Activated B cell treated with CpG ODN at 0.5 μM for 24 hours (primary cell): Measurements from ENCODE around the gene GH1. TPM values are rescaled to one million over a fixed set of nuclear protein-coding genes. Genes with fewer than 3 reads are reported as not detected.
"Not testable (repeated sequence)": the region's sequence is repeated elsewhere in the genome, so short reads cannot be mapped to it uniquely, and the experiment has no call there.

ENCODE experiments used
- ATAC-seq: fragments of 200-7000 bp; cut with Tn5 transposase; one replicate; pipeline ENCODE4 v1.10.0; 2021; ENCODE audit warnings: low read depth, mild to moderate bottlenecking, moderate library complexity
- CTCF ChIA-PET: fragments of 350-600 bp; sonication (Branson Sonifier 250); formaldehyde crosslinking; loops from one replicate; lab custom pipeline; 2021; ENCODE audit warnings: antibody characterized with exemption; lab: Charles Lee
- POLR2A ChIA-PET: fragments of 350-600 bp; sonication (Branson Sonifier 250); formaldehyde crosslinking; loops from one replicate; lab custom pipeline; 2021; ENCODE audit warnings: antibody characterized with exemption; lab: Charles Lee
- DNase-seq: peaks from one replicate; pipeline ENCODE4 v3.0.0; 2022
- H3K27ac Mint-ChIP-seq: one replicate; pipeline ENCODE4 v1.8.0; 2020; ENCODE audit warnings: mixed read lengths
- H3K27me3 Mint-ChIP-seq: one replicate; pipeline ENCODE4 v1.8.0; 2021; ENCODE audit warnings: mixed read lengths
- H3K36me3 Mint-ChIP-seq: one replicate; pipeline ENCODE4 v1.8.0; 2021; ENCODE audit warnings: low read depth, mixed read lengths
- H3K4me1 Mint-ChIP-seq: one replicate; pipeline ENCODE4 v1.8.0; 2021; ENCODE audit warnings: mixed read lengths
- H3K4me3 Mint-ChIP-seq: one replicate; pipeline ENCODE4 v1.8.0; 2020; ENCODE audit warnings: mild to moderate bottlenecking, mixed read lengths
- H3K9me3 Mint-ChIP-seq: one replicate; pipeline ENCODE4 v1.8.0; 2020; ENCODE audit warnings: mixed read lengths
- CTCF ChIP-seq: fragments of 200-600 bp; IDR thresholded peaks from one replicate; pipeline ENCODE4 v1.8.0; 2022; ENCODE audit warnings: antibody characterized with exemption, mild to moderate bottlenecking
- intact Hi-C: fragments of 100-400 bp; cut with micrococcal nuclease; formaldehyde crosslinking; loops from one replicate; pipeline ENCODE4 v1.15.1; 2024
- total RNA-seq: library from RNA; stranded (reverse); gene quantifications from 2 replicates; pipeline ENCODE4 v1.2.3, GENCODE V29; 2022

The GH1 gene
- total RNA-seq: 0.27 TPM in 1 of 2 replicates, not detected in the other

- POLR2A ChIA-PET: interaction anchor here (0.6 to 19.1 kb wide), 17 partner anchors 11 to 110 kb away, joined by 3 to 837 read pairs (median 7); partner anchors contain the start of genes CD79B and ICAM2
- Mint-ChIP-seq H3K4me3 (peak within 1 kb of the TSS; percentile 77), H3K27ac (peak within 1 kb of the TSS; percentile 75), H3K4me1 (peaks cover 86% of the 10 kb centered on the region)
- not testable (repeated sequence) for H3K27me3 Mint-ChIP-seq, ATAC-seq, H3K36me3 Mint-ChIP-seq, H3K9me3 Mint-ChIP-seq, DNase-seq
- intact Hi-C loops: loop anchor here (1.0 kb wide), 6 partner anchors 13 to 106 kb away; partner anchors contain the start of genes CD79B and ICAM2
- CTCF ChIA-PET: interaction anchor here (0.6 to 12.3 kb wide), 17 partner anchors 7 to 213 kb away, joined by 3 to 321 read pairs (median 12); partner anchors contain the start of genes CD79B, CSHL1, ERN1 and ICAM2
Measured at GRCh38 chr17:63918789-63919305, at the start of gene GH1. Gene GH1, minus strand, starts transcription at chr17:63918839. Its CDS starts 63 bp downstream, at chr17:63918776.

- ATAC-seq (no peak), DNase-seq (no peak)
- H3K27ac Mint-ChIP-seq: no peak overlapping the region
- H3K9me3 Mint-ChIP-seq: no peaks in the 10 kb centered on the region
- ChIA-PET POLR2A (interaction anchor here (0.5 to 0.7 kb wide), 4 partner anchors 23 to 218 kb away, joined by 3 to 5 read pairs (median 3); no protein-coding TSS in a partner anchor), CTCF (no interaction called here)
- no peak overlapping the region for H3K4me3 Mint-ChIP-seq
- H3K4me1 Mint-ChIP-seq: peaks cover 6% of the 10 kb centered on the region
- no peaks in the 10 kb centered on the region for H3K36me3 Mint-ChIP-seq
- TF ChIP-seq CTCF: no peak
- H3K27me3 Mint-ChIP-seq: peaks cover 4% of the 10 kb centered on the region
- intact Hi-C loops: no loop called here
Measured at GRCh38 chr17:63967953-63968352, 49.3 kb upstream of the GH1 start.

GRCh38 chr17:63966646-63967264, 48.1 kb upstream of the GH1 start:
- ChIA-PET CTCF (interaction anchor here (1.5 kb wide), 1 partner anchor 20 kb away, joined by 3 read pairs; no protein-coding TSS in a partner anchor), POLR2A (interaction anchor here (1.8 kb wide), 1 partner anchor 53 kb away, joined by 6 read pairs; the partner anchor contains the start of gene ICAM2)
- Mint-ChIP-seq H3K36me3 (no peaks in the 10 kb centered on the region), H3K4me1 (peaks cover 13% of the 10 kb centered on the region), H3K9me3 (no peaks in the 10 kb centered on the region), H3K27me3 (no peaks in the 10 kb centered on the region), H3K27ac (no peak overlapping the region), H3K4me3 (no peak overlapping the region)
- DNase-seq (no peak), ATAC-seq (peak; percentile 25)
- TF ChIP-seq CTCF: no peak
- intact Hi-C loops: no loop called here

- peaks cover 20% of the 10 kb centered on the region for H3K4me1 Mint-ChIP-seq
- no peak for TF ChIP-seq CTCF
- intact Hi-C loops: no loop called here
- H3K27ac Mint-ChIP-seq: no peak overlapping the region
- no peaks in the 10 kb centered on the region for H3K27me3 Mint-ChIP-seq
- H3K4me3 Mint-ChIP-seq: no peak overlapping the region
- DNase-seq (no peak), ATAC-seq (no peak)
- CTCF ChIA-PET: interaction anchor here (1.3 to 2.1 kb wide), 2 partner anchors 27 to 52 kb away, joined by 4 to 5 read pairs; partner anchors contain the start of gene CSHL1
- H3K9me3 Mint-ChIP-seq: no peaks in the 10 kb centered on the region
- POLR2A ChIA-PET: interaction anchor here (1.0 kb wide), 1 partner anchor 15 kb away, joined by 5 read pairs; no protein-coding TSS in a partner anchor
- no peaks in the 10 kb centered on the region for H3K36me3 Mint-ChIP-seq
Measured at GRCh38 chr17:63963123-63963522, 44.5 kb upstream of the GH1 start.

GRCh38 chr17:63962298-63962744, 43.7 kb upstream of the GH1 start:
- ATAC-seq: no peak
- Mint-ChIP-seq H3K27ac (no peak overlapping the region), H3K4me3 (no peak overlapping the region), H3K4me1 (peaks cover 20% of the 10 kb centered on the region), H3K9me3 (no peaks in the 10 kb centered on the region), H3K27me3 (no peaks in the 10 kb centered on the region), H3K36me3 (no peaks in the 10 kb centered on the region)
- no peak for DNase-seq
- POLR2A ChIA-PET: interaction anchor here (0.6 to 1.2 kb wide), 3 partner anchors 40 to 68 kb away, joined by 5 to 8 read pairs (median 7); no protein-coding TSS in a partner anchor
- CTCF ChIA-PET: no interaction called here
- TF ChIP-seq CTCF: no peak
- intact Hi-C loops: no loop called here
